ENCODE measurements around the gene NAPB.
"Not testable (repeated sequence)": the region's sequence is repeated elsewhere in the genome, so short reads cannot be mapped to it uniquely, and the experiment has no call there.

NAPB gene

DNA sequence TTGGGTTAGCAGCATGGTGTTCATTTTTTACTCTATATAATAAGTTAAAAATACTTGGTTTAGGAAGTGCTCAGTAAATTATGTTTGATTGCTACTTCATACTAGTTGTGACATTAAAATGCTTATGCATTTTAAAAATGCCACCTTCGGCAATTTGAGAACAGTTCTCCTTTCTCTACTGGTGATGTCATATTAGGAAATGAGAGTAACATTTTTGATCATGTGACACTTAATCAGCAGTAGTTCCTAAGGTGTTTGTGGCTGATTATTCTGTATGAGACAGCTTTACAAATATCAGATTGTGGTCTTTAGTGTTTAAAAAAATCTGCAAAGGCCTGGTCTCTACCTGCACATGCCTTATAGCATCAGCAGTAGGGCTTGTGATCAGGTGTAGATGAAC, 54.9 kb downstream of the NAPB start:
- no peak for DNase-seq

- no peak for DNase-seq
Measured at GRCh38 chr20:23365390-23366165, 55.7 kb downstream of the NAPB start.

DNA sequence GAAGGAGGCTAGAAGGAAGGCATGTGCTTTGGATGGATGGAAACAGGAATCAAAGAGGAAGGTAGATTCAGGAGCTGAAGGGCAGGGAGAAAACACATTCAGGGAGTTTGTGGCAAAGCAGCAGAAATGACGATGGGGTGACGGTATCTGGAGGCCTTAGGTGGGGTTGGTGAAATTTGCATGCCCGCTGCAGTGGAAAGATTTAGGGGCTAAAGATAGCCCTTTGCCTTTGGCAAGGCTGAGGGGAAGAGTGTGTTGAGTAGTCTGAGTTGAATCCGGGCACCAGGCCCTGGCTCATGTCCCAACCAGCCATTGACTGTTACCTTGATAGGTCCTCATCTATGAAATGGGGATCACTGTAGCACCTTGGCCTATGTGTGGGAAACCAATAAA, 58.0 kb downstream of the NAPB start:
- no peak for DNase-seq

DNA sequence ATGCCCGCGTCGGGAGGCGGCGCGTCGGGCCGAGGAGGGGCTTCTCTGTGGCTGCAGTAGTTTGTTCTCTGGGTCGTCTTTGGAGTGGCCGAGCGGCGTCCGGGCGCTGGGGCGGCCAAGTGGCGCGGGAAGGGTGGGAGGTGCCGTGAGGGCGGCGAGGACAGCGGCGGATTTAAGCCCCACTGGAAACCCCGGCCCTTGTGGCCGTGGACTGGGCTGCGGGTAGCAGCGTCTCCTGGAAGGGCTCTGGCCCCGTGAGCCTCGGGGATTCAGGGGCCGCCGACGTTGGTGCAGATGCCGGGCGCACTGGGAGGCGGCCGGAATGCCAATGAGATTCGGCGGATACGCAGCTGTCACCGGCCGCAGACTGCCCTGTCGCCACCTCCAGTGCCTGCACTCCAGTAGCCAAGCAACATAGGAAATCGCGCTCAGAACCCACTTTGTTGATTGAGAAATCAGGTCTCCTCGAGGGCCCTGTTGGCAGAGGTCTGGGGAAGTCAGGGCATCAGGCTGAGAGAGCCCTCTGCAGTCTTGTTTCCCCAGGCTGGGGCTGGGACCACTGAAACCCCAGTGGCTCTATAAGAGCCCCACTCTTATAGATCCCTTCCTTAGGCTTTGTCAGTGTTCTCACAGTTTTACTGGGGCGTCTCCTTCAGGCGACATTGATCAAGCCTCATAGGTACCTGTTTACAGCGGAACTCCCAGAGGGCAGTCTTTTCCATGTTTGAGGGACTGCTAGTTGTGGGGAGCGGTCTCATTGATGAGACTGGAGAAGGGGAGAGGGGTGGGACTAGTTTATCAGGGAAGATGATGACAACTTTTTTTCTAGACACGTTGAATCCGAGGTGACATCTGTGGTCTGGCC, 58.7 kb downstream of the NAPB start:
- DNase-seq = no peak

DNA sequence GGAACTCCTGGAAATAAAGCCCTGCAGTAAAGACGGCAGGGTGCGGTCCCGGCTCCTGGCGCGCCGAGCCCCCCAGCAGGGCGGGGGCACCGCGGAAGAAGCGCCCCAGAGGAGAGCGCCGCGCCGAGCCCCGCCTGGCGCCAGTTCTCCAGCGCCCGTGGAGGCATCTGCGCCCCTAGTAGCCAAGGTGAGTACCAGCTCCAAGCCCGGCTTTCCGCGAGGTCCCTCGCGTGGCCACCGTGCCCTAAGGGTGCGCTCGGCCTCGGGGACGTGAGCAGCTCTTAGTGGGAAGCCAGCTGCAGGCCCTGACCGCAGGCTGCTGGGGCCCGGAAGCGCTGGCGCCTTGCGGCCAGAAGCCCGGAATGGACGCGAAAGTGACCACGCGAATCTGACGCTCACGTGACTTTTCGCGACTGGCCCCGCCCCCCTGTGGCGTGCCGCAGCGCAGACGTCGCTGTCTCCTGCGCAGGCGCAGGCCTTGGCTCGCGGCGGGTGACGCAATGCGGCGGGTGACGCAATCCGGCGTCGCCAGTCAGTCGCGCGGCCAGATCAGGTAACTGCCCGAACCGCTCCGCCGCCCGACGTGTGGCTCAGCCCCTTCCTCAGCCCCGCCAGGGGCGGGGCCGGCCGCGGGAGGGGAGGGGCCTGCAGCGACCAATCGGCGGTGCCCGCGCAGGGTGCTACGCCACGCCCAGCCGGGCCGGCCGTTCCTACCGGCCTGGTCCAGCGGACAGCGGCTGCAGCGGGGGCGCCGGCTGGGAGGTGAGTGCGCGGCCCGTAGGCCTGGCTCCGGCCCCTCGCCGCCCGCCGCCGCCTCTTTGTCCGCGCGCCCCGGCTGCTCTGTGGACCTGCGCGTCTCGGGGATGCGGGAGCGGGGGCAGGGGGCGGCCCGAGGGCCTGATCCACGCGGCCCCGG, 59.6 kb downstream of the NAPB start, which contains the start of gene GZF1:
GZF1 (plus strand) TSS at position 707 of the 916 bp plus-strand sequence. CDS start 2,202 bp downstream, outside the sequence.
- DNase-seq = peak; percentile 87

- DNase-seq = no peak
Measured at GRCh38 chr20:23361119-23361475, 60.2 kb downstream of the NAPB start.

DNA sequence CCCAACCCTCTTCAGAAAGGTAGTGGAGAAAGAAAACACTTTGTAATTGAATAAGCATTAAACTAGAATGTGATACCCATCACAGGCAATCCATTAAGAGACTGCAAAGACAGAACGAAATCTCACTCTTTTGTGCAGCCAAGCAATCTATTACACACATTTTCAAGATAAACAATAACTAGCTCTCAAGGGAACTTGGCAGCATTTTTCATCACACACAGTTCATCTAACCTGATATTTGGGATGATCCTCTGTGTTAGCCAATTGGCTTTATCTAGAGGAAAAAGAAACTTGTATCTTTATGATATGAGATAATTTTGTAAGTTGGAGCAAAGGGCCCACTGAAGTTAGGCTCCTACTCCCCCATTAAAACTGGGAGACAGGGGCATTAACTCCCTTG, 60.8 kb downstream of the NAPB start:
- DNase-seq = no peak

DNA sequence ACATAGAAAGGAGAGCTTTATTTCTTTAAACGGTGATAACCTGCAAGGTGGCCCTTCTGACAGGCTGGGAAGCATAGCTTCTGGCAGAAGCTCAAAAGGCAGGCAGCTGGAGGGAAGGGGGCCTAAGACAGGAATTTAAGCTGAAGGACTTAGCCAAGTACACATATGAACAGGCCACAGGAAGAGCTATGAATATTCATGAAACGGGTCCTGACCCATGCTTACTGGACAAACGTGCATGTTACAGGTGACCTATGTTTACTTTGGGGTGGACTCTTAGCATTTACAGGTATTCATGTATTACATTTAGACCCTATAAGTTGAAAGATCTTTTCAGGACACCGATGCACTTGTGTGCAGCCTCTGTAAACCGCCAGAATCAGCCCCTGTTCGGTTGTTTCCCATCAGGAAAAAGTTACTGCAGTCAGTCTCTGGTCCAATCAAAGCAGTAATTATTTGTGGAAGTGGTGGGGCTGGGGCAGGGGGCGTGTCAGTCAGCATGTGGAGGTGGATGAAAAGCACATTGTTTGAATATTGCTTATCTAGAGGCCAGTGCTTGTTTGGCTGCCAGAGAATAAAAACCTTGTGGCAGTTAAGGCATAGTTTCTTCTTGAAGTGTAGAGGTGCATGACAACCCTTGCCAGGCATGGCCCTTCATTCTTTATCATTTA, 62.2 kb downstream of the NAPB start:
- no peak for DNase-seq

DNA sequence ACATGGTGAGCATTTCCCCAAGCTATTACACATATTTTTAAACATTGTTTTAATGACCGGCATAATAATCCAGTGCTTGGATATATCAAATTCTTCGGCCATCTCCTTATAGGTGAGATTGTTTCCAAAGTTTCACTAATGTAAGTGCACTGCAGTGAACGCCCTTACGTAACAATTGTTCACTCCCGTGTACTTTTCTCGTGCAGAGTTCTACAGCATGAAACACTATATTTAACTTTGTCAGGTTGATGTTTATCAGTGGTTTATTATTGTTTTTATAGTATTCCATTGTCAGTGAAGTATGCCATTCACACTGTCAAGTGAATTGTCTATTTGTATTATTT, 62.8 kb downstream of the NAPB start:
- DNase-seq = no peak

GRCh38 chr20:23357767-23358562, 63.3 kb downstream of the NAPB start:
- DNase-seq = peak; percentile 94

DNA sequence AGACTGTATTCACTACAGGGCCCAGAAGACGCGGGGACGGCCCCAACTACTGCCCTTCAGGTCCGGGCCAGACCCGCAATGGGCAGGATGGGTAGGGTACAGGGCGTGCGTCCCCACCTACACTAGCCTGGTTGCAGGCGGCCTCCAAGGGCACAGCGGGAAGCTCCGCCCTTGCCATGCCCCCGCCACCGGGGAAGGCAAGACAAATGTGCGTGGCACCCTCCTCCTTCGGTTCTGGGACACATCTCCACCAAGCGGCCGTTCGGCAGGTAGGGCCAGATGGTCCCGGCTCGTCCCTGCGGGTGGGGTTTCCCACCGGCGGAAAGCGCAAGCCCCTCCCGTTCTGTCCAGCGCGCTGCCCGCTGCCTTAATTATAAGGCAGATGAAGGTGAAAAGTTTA, 65.1 kb downstream of the NAPB start:
- no peak for DNase-seq

DNA sequence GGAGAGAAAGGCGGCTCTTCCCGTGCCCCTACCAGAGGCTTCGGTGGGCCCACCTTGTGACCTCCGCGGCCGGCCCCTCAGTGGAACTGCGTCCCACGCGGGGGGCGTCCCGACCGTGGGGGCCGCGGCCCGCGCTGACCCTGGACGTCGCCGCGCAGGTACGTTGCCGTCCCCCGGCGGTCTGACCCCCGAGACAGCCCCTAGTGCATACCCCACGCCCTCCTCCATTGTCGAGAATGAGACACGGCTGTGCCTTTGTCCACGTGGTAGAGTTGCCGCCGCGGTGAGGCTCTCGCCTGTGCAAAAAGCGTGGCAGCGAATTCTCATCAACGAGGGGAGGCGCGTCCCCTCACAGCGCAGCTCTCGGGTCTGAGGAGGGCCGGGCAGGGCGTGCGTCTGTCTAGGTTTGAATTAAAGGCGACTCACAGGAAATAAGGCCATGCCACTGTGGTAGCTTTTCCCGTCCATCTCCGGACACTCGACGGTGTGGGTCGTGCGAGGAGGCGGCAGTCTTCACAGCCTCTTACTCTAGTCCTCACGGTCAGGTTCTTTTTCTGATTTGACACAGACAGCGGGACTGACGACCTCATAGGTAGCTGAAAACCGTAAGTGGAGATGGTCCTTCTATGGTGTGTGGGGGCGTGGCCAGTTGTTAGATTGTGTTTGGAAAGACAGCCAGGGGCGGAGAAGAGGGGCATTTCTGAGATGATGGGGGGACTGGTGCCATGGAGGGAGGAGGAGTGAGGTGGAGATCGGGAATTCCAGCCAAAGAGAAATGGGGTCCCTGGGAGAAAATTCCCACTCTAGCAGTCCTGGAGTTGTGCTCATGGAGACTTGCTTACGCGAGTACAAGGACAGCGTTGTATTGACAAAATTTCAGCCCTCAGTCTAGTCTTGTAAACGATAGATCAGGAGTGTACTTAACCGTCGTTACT, 70.1 kb downstream of the NAPB start:
- no peak for DNase-seq

DNA sequence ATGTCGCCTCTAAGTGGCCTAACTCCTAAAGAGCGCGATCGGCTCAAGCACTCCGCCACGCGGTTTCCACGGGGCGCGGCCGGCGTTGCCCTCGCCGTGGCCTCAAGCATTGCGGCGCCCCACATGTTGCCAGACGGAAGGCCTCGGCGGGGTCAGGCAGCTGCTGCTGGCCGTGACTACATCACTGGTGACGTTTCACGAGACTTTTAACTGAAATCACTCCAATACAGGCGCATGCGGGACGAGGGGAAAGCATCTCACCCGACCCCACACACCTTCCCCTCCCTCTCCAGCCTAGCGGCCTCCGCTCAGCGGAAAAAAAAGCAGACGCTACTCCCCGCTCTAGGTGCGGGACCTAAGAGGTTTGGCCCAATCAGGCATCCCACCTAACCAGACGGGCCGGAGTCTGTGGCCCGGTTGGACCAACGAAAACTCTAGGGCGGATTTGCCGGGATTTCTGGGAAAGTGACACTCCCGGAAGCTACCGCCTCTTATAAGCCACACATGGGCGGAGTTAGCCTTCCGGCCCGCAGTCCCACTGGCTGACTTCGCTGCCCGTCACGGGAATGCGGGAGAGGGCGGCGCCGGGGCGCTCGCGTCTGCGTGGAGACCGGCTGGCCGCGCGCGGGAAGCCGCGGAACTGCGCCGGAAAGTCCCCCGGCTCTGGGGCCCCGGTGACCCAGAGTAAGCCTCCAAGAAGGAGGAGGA, 70.9 kb downstream of the NAPB start, which contains the start of gene NXT1:
NXT1 (plus strand) TSS at position 596 of the 708 bp plus-strand sequence. CDS start 3,251 bp downstream, outside the sequence.
- DNase-seq = peak; percentile 87

- DNase-seq = peak; percentile 38
Measured at GRCh38 chr20:23349338-23350195, 71.7 kb downstream of the NAPB start.

DNA sequence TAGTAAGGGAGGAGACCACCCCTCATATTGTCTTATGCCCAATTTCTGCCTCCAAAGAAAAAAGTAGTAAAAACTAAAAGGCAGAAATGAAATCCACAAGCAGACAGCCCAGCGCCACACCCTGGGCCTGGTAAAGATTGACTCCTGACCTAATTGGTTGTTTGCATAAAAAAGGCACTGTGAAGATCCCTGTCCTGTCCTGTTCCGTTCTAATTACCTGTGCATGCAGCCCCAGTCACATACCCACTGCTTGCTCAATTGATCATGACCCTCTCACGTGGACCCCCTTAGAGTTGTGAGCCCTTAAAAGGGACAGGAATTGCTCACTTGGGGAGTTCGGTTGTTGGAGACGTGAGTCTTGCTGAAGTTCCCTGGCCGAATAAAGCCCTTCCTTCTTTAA, 72.8 kb downstream of the NAPB start:
- DNase-seq = not testable (repeated sequence)

DNA sequence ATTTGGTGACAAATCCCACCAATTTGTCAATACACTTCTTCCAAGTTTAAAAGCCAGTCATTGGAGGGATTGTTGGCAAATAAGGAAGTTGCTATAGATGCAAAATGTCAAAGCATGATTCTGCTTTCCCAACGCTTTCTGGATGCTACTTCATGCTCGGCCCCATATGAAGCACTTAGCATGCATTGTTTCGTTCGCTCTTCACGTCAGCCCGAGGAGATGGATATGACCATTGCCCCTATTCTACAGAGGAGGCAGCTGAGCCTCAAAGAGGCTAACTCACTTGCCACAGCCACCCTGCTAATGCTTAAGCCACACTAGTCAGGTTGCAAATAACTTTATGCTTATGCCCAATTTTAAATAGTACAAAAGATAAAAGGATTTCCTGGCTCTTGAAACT, 73.5 kb downstream of the NAPB start:
- no peak for DNase-seq

DNA sequence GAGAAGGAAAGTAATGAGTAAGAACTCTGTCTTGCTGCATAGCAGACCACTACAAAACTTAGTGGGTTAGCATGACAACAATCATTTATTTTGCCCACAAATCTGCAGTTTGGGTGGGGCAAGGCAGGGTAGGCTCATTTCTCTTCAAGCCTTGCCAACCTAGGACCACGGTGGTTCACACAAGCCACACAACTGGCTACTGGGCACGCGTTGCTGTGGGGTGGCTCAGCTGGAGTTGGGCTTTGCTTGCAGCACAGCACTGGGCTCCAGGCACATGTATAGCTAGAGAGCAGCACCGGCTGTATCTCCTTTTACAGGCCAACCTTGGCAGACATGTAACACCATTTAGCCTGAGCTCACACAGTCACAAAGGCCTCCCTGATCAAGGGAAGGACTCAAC, 75.3 kb downstream of the NAPB start:
- no peak for DNase-seq

- no peak for DNase-seq
Measured at GRCh38 chr20:23344336-23344735, 77.0 kb downstream of the NAPB start.

DNA sequence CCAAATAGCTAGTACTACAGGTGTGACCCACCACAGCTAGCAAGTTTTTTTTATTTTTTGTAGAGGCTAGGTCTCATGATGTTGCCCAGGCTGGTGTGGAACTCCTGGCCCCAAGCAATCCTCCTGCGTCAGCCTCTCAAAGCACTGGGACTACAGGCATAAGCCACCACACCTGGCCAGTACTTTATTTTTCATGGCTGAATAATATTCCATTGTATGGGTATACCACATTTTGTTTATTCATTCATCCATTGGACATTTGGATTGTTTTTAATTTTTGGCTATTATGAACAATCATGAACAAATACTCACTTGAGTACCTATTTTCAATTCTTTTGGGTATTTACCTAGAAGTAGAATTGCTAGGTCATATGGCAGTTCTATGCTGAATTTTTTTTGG, 77.7 kb downstream of the NAPB start:
- DNase-seq = no peak

All from SIG-M5 (cell line).